Measurements from ENCODE around the gene ZFPL1.

GRCh38 chr11:65035579-65035978 lies 48.4 kb upstream of the ZFPL1 start:
- TF ChIP-seq CTCF (IDR thresholded peaks at IDR 0.05; ENCODE audit: low read depth, low read length, missing input control), result no peak
- TF ChIP-seq RAD21 (IDR thresholded peaks at IDR 0.05), result no peak
- no peak for TF ChIP-seq YY1 (IDR thresholded peaks at IDR 0.05)
- TF ChIP-seq HNF4G (IDR thresholded peaks at IDR 0.05), result no peak
- TF ChIP-seq FOXA2 (IDR thresholded peaks at IDR 0.05), result no peak
- no peak for TF ChIP-seq ZBTB33 (IDR thresholded peaks at IDR 0.05)
- no peak for TF ChIP-seq TAF1 (conservative IDR thresholded peaks at IDR 0.05)
- no peak for TF ChIP-seq GABPA (IDR thresholded peaks at IDR 0.05 in 1 of 2, conservative IDR thresholded peaks at IDR 0.05 in 1 of 2)
- TF ChIP-seq FOXA1 (IDR thresholded peaks at IDR 0.05), result no peak
- TF ChIP-seq REST (IDR thresholded peaks at IDR 0.05), result no peak
- TF ChIP-seq MAX (IDR thresholded peaks at IDR 0.05), result no peak
